GM12891 (cell line): ENCODE results near the gene LAMA2.

Source experiments
- POLR2A ChIP-seq: IDR thresholded peaks from 2 replicates; pipeline ENCODE4 v1.6.1; 2011; ENCODE audit warnings: low read depth, low read length, control low read depth
- POLR2AphosphoS5 ChIP-seq: IDR thresholded peaks from 2 replicates; pipeline ENCODE4 v1.6.1; 2011; ENCODE audit warnings: low read depth, low read length, control low read depth
- TAF1 ChIP-seq: IDR thresholded peaks from 2 replicates; pipeline ENCODE4 v1.6.1; 2011; ENCODE audit warnings: low read depth, low read length, control low read depth

DNA sequence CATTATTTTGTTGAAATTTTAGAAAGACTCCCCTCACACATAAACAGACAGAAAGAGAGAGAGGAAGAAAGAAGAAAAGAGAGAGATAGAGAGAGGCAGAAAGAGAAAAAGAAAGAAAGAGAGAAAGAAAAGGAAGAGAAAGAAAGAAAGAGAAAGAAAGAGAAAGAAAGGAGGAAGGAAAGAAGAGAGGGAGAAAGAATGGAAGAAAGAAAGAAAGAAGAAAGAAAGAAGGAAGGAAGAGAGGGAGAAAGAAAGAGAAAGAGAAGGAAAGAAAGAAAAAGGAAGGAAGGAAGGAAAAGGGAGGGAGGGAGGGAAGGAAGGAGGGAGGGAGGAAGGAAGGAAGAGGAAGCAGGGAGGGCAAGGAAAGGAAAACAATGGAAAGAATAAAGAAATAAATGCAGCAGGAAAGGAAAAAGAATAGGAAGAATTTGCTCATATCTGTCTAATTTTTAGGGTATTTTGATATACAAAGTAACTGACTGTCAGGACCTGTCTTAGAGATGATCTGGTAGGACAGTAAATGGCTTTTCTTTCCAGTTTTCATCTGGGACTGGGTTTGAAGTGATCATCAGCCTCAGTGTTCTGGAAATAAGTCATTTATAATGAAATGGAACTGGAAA, 325.6 kb downstream of the LAMA2 start:
- no peak for TF ChIP-seq POLR2AphosphoS5
- TF ChIP-seq POLR2A, result no peak
- TF ChIP-seq TAF1, result no peak
